Kidney (tissue), 14 donors: ENCODE data around the gene TSEN34. TPM values are rescaled to one million over a fixed set of nuclear protein-coding genes. Genes with fewer than 3 reads are reported as not detected.
"Not testable (repeated sequence)": the region's sequence is repeated elsewhere in the genome, so short reads cannot be mapped to it uniquely, and the experiment has no call there.

ENCODE experiments used
- DNase-seq, 5 donors: peaks; one replicate each; pipeline ENCODE4 v3.0.0-alpha.2; 2013 to 2020
- FAIRE-seq: peaks from 2 replicates; lab custom pipeline; 2012; peaks lifted over from hg19 to GRCh38; lab: Jason Lieb, UNC
- H3K27ac ChIP-seq, 2 donors: one replicate each; pipeline ENCODE4 v1.7.0; 2013; ENCODE audit warnings: low read depth in 2 of 2, low read length in 2 of 2, inconsistent platforms in 1 of 2
- H3K27me3 ChIP-seq: one replicate; pipeline ENCODE4 v1.7.1; 2013; ENCODE audit warnings: low read length, inconsistent platforms; ENCODE audit not compliant: control insufficient read depth, insufficient read depth
- H3K36me3 ChIP-seq, 3 donors: one replicate each; pipeline versions ENCODE4 v1.7.0 to v1.7.1; 2013; ENCODE audit warnings: low read length in 3 of 3, control low read depth in 1 of 3, inconsistent platforms in 1 of 3; ENCODE audit not compliant: insufficient read depth in 3 of 3, control insufficient read depth in 2 of 3
- H3K4me1 ChIP-seq, 3 donors: one replicate each; pipeline versions ENCODE4 v1.7.0 to v1.7.1; 2013; ENCODE audit warnings: low read length in 3 of 3, inconsistent platforms in 1 of 3, low read depth in 1 of 3; ENCODE audit not compliant: control insufficient read depth in 2 of 3, insufficient read depth in 2 of 3
- H3K4me3 ChIP-seq, 3 donors: one replicate each; pipeline versions ENCODE4 v1.7.0 to v1.8.1; 2013; ENCODE audit warnings: low read length in 3 of 3, control low read depth in 1 of 3, inconsistent platforms in 1 of 3
- H3K9ac ChIP-seq, 3 donors: one replicate each; pipeline versions ENCODE4 v1.7.0 to v1.7.1; 2013; ENCODE audit warnings: low read length in 3 of 3, control low read depth in 1 of 3, inconsistent platforms in 1 of 3
- H3K9me3 ChIP-seq, 3 donors: one replicate each; pipeline versions ENCODE4 v1.7.0 to v1.7.1; 2013; ENCODE audit warnings: low read length in 3 of 3, control low read depth in 1 of 3, inconsistent platforms in 1 of 3; ENCODE audit not compliant: control insufficient read depth in 2 of 3, insufficient read depth in 1 of 3
- intact Hi-C: fragments of 100-400 bp; cut with DNase I; formaldehyde crosslinking; loops from one replicate; pipeline ENCODE4 v1.11.1; 2022
- polyA plus RNA-seq: library from polyadenylated mRNA; stranded (reverse); fragments of 350-450 nt; fragmentation: Illumina TruSeq; extraction: RNeasy Lipid Tissue Mini Kit (QIAGEN cat#74804); gene quantifications from one replicate; pipeline ENCODE4 v1.2.3, GENCODE V29; 2014; ENCODE audit warnings: low read depth, low replicate concordance; ENCODE audit not compliant: insufficient read depth
- total RNA-seq: library from RNA; stranded (reverse); fragmentation: NEBNext Ultra II Directional; extraction: Animal tissue kit (Norgen Biotek cat#: 25700); gene quantifications from one replicate; pipeline ENCODE4 v1.2.1, GENCODE V29; 2021
- TF ChIP-seq, protein P1 (sequence below): IDR thresholded peaks from 3 replicates; pipeline ENCODE4 v1.5.1; 2012; ENCODE audit warnings: mild to moderate bottlenecking, moderate library complexity, borderline replicate concordance; ENCODE audit not compliant: insufficient read depth; ENCODE audit errors: extremely low read depth
- donor health status: control.
- donor health status: control.
- donor health status: control.
- donor health status: control.
- donor health status: control.
- donor health status: DM: yes; HTN: yes; CAD: no.
- donor health status: Normal renal cell carcinoma (clear cell type).

Gene TSEN34
- total and polyA plus RNA-seq, 2 donors from 2014 or later, result 33.8 to 51.0 TPM

DNA sequence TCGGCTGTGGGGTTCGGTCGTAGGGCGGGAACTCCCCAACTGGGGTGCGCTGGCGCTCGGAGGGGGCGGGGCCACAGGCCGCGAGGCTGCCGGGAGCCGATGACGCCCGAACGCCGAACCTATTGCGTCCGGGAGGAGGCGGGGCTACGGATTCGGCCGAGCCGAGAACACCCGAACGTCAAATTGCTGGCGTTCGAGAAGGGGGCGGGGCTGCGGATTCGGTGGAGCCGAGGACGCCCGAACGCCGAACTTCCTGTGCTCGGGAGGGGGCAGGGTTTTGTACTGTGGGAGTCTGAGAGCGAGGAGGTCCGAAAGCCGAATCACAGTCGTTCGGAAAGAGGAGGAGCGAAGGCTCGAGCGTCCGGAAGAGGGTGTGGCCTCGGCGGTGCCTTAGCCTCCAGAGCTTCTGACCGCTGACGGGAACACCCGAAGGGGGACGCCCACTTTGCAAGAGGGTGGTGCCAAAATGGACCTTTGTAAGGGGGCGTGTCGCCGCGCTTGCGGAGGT lies 551 bp upstream of the TSEN34 start:
- intact Hi-C loops, result no loop called here
- Histone ChIP-seq H3K27ac (peak overlapping the region; percentile 100), H3K9me3 (no peaks in the 10 kb centered on the region), H3K9ac (peak overlapping the region; percentile 70 to 78 (median 77)), H3K4me3 (peak overlapping the region; percentile 79 to 85 (median 84)), H3K36me3 (peaks cover 2 to 8% (median 4%) of the 10 kb centered on the region in 3 donors), H3K27me3 (no peaks in the 10 kb centered on the region), H3K4me1 (peaks cover 0 to 15% (median 13%) of the 10 kb centered on the region in 3 donors)
- TF ChIP-seq, protein P1, sequence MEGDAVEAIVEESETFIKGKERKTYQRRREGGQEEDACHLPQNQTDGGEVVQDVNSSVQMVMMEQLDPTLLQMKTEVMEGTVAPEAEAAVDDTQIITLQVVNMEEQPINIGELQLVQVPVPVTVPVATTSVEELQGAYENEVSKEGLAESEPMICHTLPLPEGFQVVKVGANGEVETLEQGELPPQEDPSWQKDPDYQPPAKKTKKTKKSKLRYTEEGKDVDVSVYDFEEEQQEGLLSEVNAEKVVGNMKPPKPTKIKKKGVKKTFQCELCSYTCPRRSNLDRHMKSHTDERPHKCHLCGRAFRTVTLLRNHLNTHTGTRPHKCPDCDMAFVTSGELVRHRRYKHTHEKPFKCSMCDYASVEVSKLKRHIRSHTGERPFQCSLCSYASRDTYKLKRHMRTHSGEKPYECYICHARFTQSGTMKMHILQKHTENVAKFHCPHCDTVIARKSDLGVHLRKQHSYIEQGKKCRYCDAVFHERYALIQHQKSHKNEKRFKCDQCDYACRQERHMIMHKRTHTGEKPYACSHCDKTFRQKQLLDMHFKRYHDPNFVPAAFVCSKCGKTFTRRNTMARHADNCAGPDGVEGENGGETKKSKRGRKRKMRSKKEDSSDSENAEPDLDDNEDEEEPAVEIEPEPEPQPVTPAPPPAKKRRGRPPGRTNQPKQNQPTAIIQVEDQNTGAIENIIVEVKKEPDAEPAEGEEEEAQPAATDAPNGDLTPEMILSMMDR, result no peak
- DNase-seq (peak; percentile 100), FAIRE-seq (peak; percentile 97)

DNA sequence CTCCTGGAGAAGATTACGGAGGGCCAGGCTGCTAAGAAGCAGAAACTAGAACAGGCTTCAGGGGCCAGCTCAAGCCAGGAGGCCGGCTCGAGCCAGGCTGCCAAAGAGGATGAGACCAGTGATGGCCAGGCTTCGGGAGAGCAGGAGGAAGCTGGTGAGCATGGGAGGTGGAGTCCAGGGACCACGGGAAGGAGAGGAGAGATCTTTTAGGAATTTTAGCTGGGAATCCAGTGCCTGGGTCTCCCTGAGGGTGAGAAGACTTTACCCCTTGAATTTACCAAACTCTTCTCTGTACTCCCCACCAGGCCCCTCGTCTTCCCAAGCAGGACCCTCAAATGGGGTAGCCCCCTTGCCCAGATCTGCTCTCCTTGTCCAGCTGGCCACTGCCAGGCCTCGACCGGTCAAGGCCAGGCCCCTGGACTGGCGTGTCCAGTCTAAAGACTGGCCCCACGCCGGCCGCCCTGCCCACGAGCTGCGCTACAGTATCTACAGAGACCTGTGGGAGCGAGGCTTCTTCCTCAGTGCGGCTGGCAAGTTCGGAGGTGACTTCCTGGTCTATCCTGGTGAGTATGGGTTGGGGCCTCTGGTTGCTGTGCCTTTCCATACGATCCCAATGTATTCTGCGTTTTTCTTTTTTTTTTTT lies 824 bp downstream of the TSEN34 start:
- H3K4me1 ChIP-seq, result peaks cover 0 to 15% (median 13%) of the 10 kb centered on the region in 3 donors
- H3K4me3 ChIP-seq, result peak overlapping the region; percentile 53 to 79 (median 68)
- intact Hi-C loops, result no loop called here
- H3K27ac ChIP-seq, result peak overlapping the region; percentile 100
- DNase-seq, result peak in 2 of 5 donors; percentile 47 to 81
- peak overlapping the region; percentile 23 to 77 (median 68) for H3K9ac ChIP-seq
- no peaks in the 10 kb centered on the region for H3K9me3 ChIP-seq
- TF ChIP-seq, protein P1, result no peak
- H3K36me3 ChIP-seq, result peaks cover 2 to 8% (median 4%) of the 10 kb centered on the region in 3 donors
- no peaks in the 10 kb centered on the region for H3K27me3 ChIP-seq
- FAIRE-seq, result no peak

DNA sequence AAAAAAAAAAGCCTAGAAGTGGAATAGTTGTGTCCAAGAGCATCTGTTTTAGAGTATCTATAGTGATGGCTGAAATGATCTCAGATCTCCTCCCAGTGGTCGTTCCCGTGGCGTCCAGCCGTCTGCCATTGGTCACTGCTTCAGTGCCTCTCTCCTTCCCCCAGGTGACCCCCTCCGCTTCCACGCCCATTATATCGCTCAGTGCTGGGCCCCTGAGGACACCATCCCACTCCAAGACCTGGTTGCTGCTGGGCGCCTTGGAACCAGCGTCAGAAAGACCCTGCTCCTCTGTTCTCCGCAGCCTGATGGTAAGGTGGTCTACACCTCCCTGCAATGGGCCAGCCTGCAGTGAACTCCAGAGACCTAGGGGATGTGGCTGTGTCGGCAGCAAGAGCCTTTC lies 1.9 kb downstream of the TSEN34 start:
- Histone ChIP-seq H3K36me3 (peaks cover 0 to 8% (median 4%) of the 10 kb centered on the region in 3 donors), H3K4me1 (peaks cover 0 to 14% (median 13%) of the 10 kb centered on the region in 3 donors), H3K9me3 (no peaks in the 10 kb centered on the region), H3K9ac (no peak overlapping the region), H3K27me3 (no peaks in the 10 kb centered on the region), H3K27ac (no peak overlapping the region), H3K4me3 (no peak overlapping the region)
- no peak for FAIRE-seq
- TF ChIP-seq, protein P1, result no peak
- peak in 2 of 5 donors; percentile 58 to 78 for DNase-seq
- intact Hi-C loops, result no loop called here

DNA sequence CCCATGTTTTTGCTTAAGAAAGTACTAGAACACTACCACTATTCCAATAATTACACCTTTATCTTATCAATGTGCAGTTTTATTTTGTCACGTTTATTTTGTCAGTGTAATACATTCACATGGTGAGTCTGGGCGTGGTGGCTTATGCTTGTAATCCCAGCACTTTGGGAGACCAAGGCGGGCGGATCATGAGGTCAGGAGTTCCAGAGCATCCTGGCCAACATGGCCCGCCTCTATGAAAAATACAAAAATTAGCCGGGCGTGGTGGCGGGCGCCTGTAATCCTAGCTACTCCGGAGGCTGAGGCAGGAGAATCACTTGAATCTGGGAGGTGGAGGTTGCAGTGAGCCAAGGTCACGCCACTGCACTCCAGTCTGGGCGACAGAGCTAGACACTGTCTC lies 3.4 kb downstream of the TSEN34 start:
- H3K27me3 ChIP-seq, H3K27ac ChIP-seq, H3K9ac ChIP-seq, H3K9me3 ChIP-seq, H3K4me3 ChIP-seq, FAIRE-seq, intact Hi-C loops, H3K36me3 ChIP-seq, H3K4me1 ChIP-seq: not testable (repeated sequence)
- DNase-seq, result peak in 1 of 5 donors; percentile 29
